Measurements from ENCODE around the gene MEI4.

MEI4 gene

DNA sequence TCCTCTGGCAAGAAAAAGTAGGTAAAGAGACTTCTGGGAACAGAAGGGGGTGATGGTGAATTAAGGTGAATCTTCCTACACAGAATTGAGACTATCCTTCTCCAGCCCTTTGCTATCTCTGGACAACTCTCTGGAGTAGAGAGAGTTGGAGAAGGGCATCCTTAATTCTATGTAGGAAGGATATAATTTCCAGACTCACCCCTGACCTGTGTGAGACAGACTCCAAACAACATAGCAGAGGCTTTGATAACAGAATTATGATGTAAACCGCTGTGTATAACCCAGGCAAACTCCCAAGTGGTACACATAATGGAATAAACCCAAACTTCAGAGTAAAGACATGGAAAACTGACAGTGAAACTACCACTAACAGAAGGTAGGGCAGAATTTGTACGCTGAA is 186.5 kb downstream of the MEI4 start:
- TF ChIP-seq, protein P1, sequence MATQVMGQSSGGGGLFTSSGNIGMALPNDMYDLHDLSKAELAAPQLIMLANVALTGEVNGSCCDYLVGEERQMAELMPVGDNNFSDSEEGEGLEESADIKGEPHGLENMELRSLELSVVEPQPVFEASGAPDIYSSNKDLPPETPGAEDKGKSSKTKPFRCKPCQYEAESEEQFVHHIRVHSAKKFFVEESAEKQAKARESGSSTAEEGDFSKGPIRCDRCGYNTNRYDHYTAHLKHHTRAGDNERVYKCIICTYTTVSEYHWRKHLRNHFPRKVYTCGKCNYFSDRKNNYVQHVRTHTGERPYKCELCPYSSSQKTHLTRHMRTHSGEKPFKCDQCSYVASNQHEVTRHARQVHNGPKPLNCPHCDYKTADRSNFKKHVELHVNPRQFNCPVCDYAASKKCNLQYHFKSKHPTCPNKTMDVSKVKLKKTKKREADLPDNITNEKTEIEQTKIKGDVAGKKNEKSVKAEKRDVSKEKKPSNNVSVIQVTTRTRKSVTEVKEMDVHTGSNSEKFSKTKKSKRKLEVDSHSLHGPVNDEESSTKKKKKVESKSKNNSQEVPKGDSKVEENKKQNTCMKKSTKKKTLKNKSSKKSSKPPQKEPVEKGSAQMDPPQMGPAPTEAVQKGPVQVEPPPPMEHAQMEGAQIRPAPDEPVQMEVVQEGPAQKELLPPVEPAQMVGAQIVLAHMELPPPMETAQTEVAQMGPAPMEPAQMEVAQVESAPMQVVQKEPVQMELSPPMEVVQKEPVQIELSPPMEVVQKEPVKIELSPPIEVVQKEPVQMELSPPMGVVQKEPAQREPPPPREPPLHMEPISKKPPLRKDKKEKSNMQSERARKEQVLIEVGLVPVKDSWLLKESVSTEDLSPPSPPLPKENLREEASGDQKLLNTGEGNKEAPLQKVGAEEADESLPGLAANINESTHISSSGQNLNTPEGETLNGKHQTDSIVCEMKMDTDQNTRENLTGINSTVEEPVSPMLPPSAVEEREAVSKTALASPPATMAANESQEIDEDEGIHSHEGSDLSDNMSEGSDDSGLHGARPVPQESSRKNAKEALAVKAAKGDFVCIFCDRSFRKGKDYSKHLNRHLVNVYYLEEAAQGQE (IDR thresholded peaks at IDR 0.05; ENCODE audit: insufficient replicate concordance, low read depth), result no peak
- TF ChIP-seq GABPA (IDR thresholded peaks at IDR 0.05; ENCODE audit: low read depth) (no peak), POLR2AphosphoS5 (IDR thresholded peaks at IDR 0.05; ENCODE audit: low read depth) (no peak), SPI1 (IDR thresholded peaks at IDR 0.05; ENCODE audit: borderline replicate concordance, low read depth) (no peak)
- TF ChIP-seq, protein P2, sequence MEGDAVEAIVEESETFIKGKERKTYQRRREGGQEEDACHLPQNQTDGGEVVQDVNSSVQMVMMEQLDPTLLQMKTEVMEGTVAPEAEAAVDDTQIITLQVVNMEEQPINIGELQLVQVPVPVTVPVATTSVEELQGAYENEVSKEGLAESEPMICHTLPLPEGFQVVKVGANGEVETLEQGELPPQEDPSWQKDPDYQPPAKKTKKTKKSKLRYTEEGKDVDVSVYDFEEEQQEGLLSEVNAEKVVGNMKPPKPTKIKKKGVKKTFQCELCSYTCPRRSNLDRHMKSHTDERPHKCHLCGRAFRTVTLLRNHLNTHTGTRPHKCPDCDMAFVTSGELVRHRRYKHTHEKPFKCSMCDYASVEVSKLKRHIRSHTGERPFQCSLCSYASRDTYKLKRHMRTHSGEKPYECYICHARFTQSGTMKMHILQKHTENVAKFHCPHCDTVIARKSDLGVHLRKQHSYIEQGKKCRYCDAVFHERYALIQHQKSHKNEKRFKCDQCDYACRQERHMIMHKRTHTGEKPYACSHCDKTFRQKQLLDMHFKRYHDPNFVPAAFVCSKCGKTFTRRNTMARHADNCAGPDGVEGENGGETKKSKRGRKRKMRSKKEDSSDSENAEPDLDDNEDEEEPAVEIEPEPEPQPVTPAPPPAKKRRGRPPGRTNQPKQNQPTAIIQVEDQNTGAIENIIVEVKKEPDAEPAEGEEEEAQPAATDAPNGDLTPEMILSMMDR (IDR thresholded peaks at IDR 0.05; ENCODE audit: insufficient read depth, low read length), result no peak
- no peak overlapping the region for H3K27ac ChIP-seq (replicated peaks)
- no peak for DNase-seq (ENCODE audit: low read depth in 1 of 2, low spot score in 1 of 2)
- no peak overlapping the region for H3K4me3 ChIP-seq (replicated peaks; ENCODE audit: insufficient read depth, low read length)
- H3K27me3 ChIP-seq (ENCODE audit: insufficient read depth, poor library complexity, severe bottlenecking), result no peaks in the 10 kb centered on the region

DNA sequence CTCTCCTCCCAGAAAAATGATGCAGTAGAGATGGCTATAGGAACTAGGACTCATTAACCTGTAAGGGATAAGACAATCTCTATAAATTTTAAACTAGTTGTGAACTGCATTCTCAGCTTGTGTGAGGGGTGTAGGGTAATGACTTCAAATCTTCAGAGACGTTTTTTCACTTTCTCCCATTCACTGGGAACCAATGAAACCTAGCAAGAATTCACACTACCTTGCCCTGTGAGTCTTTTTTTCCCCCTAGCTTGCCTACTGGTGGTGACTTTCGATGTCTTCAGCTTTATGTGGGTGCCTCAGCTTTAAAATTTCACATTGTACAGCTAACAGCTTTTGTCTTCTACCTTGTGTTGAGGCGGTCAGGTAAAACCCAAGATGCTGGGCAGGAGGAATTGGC is 192.0 kb downstream of the MEI4 start:
- no peak overlapping the region for H3K27ac ChIP-seq (replicated peaks)
- DNase-seq (ENCODE audit: low read depth in 1 of 2, low spot score in 1 of 2), result no peak
- no peak overlapping the region for H3K4me3 ChIP-seq (replicated peaks; ENCODE audit: insufficient read depth, low read length)
- TF ChIP-seq SPI1 (IDR thresholded peaks at IDR 0.05; ENCODE audit: borderline replicate concordance, low read depth), result no peak
- TF ChIP-seq, protein P2 (IDR thresholded peaks at IDR 0.05; ENCODE audit: insufficient read depth, low read length), result no peak
- TF ChIP-seq, protein P1 (IDR thresholded peaks at IDR 0.05; ENCODE audit: insufficient replicate concordance, low read depth), result no peak
- TF ChIP-seq POLR2AphosphoS5 (IDR thresholded peaks at IDR 0.05; ENCODE audit: low read depth), result no peak
- no peak for TF ChIP-seq GABPA (IDR thresholded peaks at IDR 0.05; ENCODE audit: low read depth)
- H3K27me3 ChIP-seq (ENCODE audit: insufficient read depth, poor library complexity, severe bottlenecking), result no peaks in the 10 kb centered on the region

DNA sequence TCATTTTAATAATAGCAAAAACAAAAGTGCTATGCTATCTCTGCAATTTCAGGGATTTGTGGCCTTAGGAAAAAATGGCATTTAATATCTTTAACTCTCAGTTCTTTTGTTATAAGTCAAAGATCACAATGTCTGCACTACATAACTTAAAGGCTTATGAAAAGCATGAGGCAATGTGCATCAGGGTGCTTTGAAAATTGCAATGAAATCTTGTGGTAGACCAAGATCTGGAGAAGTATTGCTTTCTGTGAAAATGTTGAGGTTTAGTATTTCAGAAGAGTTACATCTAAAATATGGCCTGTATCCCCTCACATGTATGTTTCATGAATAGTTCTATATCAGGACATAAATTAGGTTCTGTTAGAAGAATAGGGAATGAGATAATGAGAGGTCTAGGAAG is 200.6 kb downstream of the MEI4 start:
- H3K27ac ChIP-seq (replicated peaks), result no peak overlapping the region
- no peak for DNase-seq (ENCODE audit: low read depth in 1 of 2, low spot score in 1 of 2)

More for the DNA sequence above, 200.6 kb downstream of the MEI4 start:
- no peaks in the 10 kb centered on the region for H3K27me3 ChIP-seq (ENCODE audit: insufficient read depth, poor library complexity, severe bottlenecking)
- H3K4me3 ChIP-seq (replicated peaks; ENCODE audit: insufficient read depth, low read length), result no peak overlapping the region
- TF ChIP-seq, protein P1 (IDR thresholded peaks at IDR 0.05; ENCODE audit: insufficient replicate concordance, low read depth), result no peak
- TF ChIP-seq POLR2AphosphoS5 (IDR thresholded peaks at IDR 0.05; ENCODE audit: low read depth), result no peak
- no peak for TF ChIP-seq GABPA (IDR thresholded peaks at IDR 0.05; ENCODE audit: low read depth)
- no peak for TF ChIP-seq SPI1 (IDR thresholded peaks at IDR 0.05; ENCODE audit: borderline replicate concordance, low read depth)
- TF ChIP-seq, protein P2 (IDR thresholded peaks at IDR 0.05; ENCODE audit: insufficient read depth, low read length), result no peak
